B cell (primary cell): ENCODE measurements around the gene CMTR1. TPM values are rescaled to one million over a fixed set of nuclear protein-coding genes. Genes with fewer than 3 reads are reported as not detected.
"Not testable (repeated sequence)": the region's sequence is repeated elsewhere in the genome, so short reads cannot be mapped to it uniquely, and the experiment has no call there.

Source experiments
- ATAC-seq: fragments of 200-7000 bp; cut with Tn5 transposase; one replicate; pipeline ENCODE4 v1.10.0; 2021; ENCODE audit warnings: low read depth, mild to moderate bottlenecking, moderate number of reproducible peaks, moderate library complexity
- CTCF ChIA-PET: fragments of 350-600 bp; sonication (Branson Sonifier 250); formaldehyde crosslinking; loops from one replicate; lab custom pipeline; 2021; ENCODE audit warnings: antibody characterized with exemption, inconsistent platforms; lab: Charles Lee
- POLR2A ChIA-PET: fragments of 350-600 bp; sonication (Branson Sonifier 250); formaldehyde crosslinking; loops from one replicate; lab custom pipeline; 2021; ENCODE audit warnings: antibody characterized with exemption; lab: Charles Lee
- DNase-seq: peaks from one replicate; pipeline ENCODE4 v3.0.0; 2013
- H2AFZ ChIP-seq: 2 replicates; pipeline ENCODE4 v1.6.1; 2012; ENCODE audit warnings: mild to moderate bottlenecking, low read depth, low read length; ENCODE audit not compliant: insufficient read depth, poor library complexity, severe bottlenecking
- H3K27ac ChIP-seq, 2 donors: 1 replicate in 1 of 2; 2 replicates in 1 of 2; pipeline ENCODE4 v1.5.1; 2012 to 2013; ENCODE audit warnings: low read length in 2 of 2, mild to moderate bottlenecking in 2 of 2, moderate library complexity in 1 of 2
- H3K27me3 ChIP-seq, 4 experiments: fragments of 200-600 bp in 1 of 4; sonication (generic) in 1 of 4; replicated peaks in 1 of 4; 1 replicate in 2 of 4; 2 replicates in 2 of 4; pipeline versions ENCODE4 v1.6.1 to v1.7.0; 2013 to 2016; ENCODE audit warnings: low read length in 3 of 4, mild to moderate bottlenecking in 2 of 4, mixed read lengths in 1 of 4, moderate library complexity in 1 of 4; ENCODE audit not compliant: insufficient read depth in 4 of 4, control insufficient read depth in 3 of 4; ENCODE audit errors: control extremely low read depth in 1 of 4
- H3K36me3 ChIP-seq, 2 experiments: replicated peaks in 1 of 2; 1 replicate in 1 of 2; 2 replicates in 1 of 2; pipeline versions ENCODE4 v1.6.1 to v1.7.1; 2013; ENCODE audit warnings: low read length in 1 of 2; ENCODE audit not compliant: insufficient read depth in 2 of 2, control insufficient read depth in 1 of 2; ENCODE audit errors: control extremely low read depth in 1 of 2, extremely low read depth in 1 of 2
- H3K4me1 ChIP-seq, 2 donors: fragments of 200-600 bp in 1 of 2; sonication (generic) in 1 of 2; 1 replicate in 1 of 2; 2 replicates in 1 of 2; pipeline versions ENCODE4 v1.5.1 to v1.6.1; 2013 to 2017; ENCODE audit warnings: low read length in 2 of 2; ENCODE audit not compliant: control insufficient read depth in 2 of 2, insufficient read depth in 2 of 2
- H3K4me2 ChIP-seq: replicated peaks from 2 replicates; pipeline ENCODE3; 2012; ENCODE audit warnings: mild to moderate bottlenecking, low read depth, low read length; ENCODE audit not compliant: poor library complexity, severe bottlenecking
- H3K4me3 ChIP-seq, 5 experiments: fragments of 200-600 bp in 1 of 5; sonication (generic) in 1 of 5; 1 replicate in 3 of 5; 2 replicates in 2 of 5; pipeline versions ENCODE4 v1.5.1 to v1.7.0; 2011 to 2016; ENCODE audit warnings: low read length in 4 of 5, mild to moderate bottlenecking in 4 of 5, low read depth in 2 of 5, control low read depth in 1 of 5, moderate library complexity in 1 of 5; ENCODE audit not compliant: insufficient read depth in 1 of 5; ENCODE audit errors: control extremely low read depth in 1 of 5, extremely low read depth in 1 of 5
- H3K79me2 ChIP-seq: fragments of 200-600 bp; sonication (generic); one replicate; pipeline ENCODE4 v1.6.0; 2016; ENCODE audit warnings: low read length; ENCODE audit not compliant: control insufficient read depth, insufficient read depth
- H3K9ac ChIP-seq: fragments of 200-600 bp; sonication (generic); 2 replicates; pipeline ENCODE4 v1.6.1; 2017; ENCODE audit warnings: mild to moderate bottlenecking, low read length, moderate library complexity
- H3K9me3 ChIP-seq, 3 donors: one replicate each; pipeline versions ENCODE4 v1.6.1 to v1.7.1; 2013; ENCODE audit warnings: low read length in 2 of 3; ENCODE audit not compliant: control insufficient read depth in 2 of 3, insufficient read depth in 1 of 3; ENCODE audit errors: control extremely low read depth in 1 of 3
- H4K20me1 ChIP-seq: 2 replicates; pipeline ENCODE4 v1.6.0; 2012; ENCODE audit warnings: mild to moderate bottlenecking, low read length; ENCODE audit not compliant: insufficient read depth, control insufficient read depth, poor library complexity, severe bottlenecking
- H3K27ac Mint-ChIP-seq: one replicate; pipeline ENCODE4 v1.8.0; 2021; ENCODE audit warnings: mixed read lengths
- H3K27me3 Mint-ChIP-seq: one replicate; pipeline ENCODE4 v1.8.0; 2021; ENCODE audit warnings: mixed read lengths
- H3K4me1 Mint-ChIP-seq: one replicate; pipeline ENCODE4 v1.8.0; 2021; ENCODE audit warnings: mixed read lengths
- H3K4me3 Mint-ChIP-seq: one replicate; pipeline ENCODE4 v1.8.0; 2021; ENCODE audit warnings: mixed read lengths
- H3K9me3 Mint-ChIP-seq: one replicate; pipeline ENCODE4 v1.8.0; 2022; ENCODE audit warnings: mixed read lengths; ENCODE audit not compliant: insufficient read depth
- CTCF ChIP-seq: fragments of 200-600 bp; IDR thresholded peaks from one replicate; pipeline ENCODE4 v1.8.0; 2022; ENCODE audit warnings: antibody characterized with exemption, mild to moderate bottlenecking
- EZH2 ChIP-seq: IDR thresholded peaks from 2 replicates; pipeline ENCODE4 v1.6.1; 2012; ENCODE audit warnings: borderline replicate concordance, low read depth, mild to moderate bottlenecking, moderate library complexity, low read length; ENCODE audit not compliant: insufficient read depth, poor library complexity, severe bottlenecking
- WGBS: methylation state at CpG from one replicate; pipeline ENCODE4 v1.1.5; 2013; ENCODE audit warnings: missing lambda C conversion rate; ENCODE audit not compliant: insufficient coverage; 5-methylcytosine and 5-hydroxymethylcytosine counted together
- intact Hi-C: fragments of 100-400 bp; cut with micrococcal nuclease; formaldehyde crosslinking; loops from one replicate; pipeline ENCODE4 v1.10.0; 2022
- polyA plus RNA-seq: library from polyadenylated mRNA; depleted of rRNA; stranded (reverse); fragments of >200 nt; gene quantifications from 2 replicates; pipeline ENCODE4 v1.2.3, GENCODE V29; 2012
- total RNA-seq, 2 donors: library from RNA; stranded (reverse); fragments of 120-200 nt in 1 of 2; gene quantifications; 1 replicate in 1 of 2; 2 replicates in 1 of 2; pipeline versions ENCODE4 v1.2.3 to v1.2.4, GENCODE V29; 2013 to 2022

Gene CMTR1
- total and polyA plus RNA-seq, 2 donors (not counting 1 experiment from before 2014, with no cell fraction given), result 46.0 to 82.9 TPM

GRCh38 chr6:37399795-37400490 lies 33.1 kb upstream of the CMTR1 start:
- DNase-seq (no peak), ATAC-seq (no peak)
- no peaks in the 10 kb centered on the region for H3K79me2 ChIP-seq
- H2AFZ ChIP-seq, result no peak overlapping the region
- no peak overlapping the region for H3K27ac Mint-ChIP-seq
- no peak overlapping the region for H3K9ac ChIP-seq
- H3K4me3 Mint-ChIP-seq, result no peak overlapping the region
- no peak overlapping the region for H3K4me3 ChIP-seq
- no peaks in the 10 kb centered on the region for H3K4me1 ChIP-seq
- POLR2A ChIA-PET, result no interaction called here
- no peaks in the 10 kb centered on the region for H3K9me3 Mint-ChIP-seq
- peaks cover 0 to 2% (median 0%) of the 10 kb centered on the region in 3 donors for H3K9me3 ChIP-seq
- H3K36me3 ChIP-seq, result no peaks in the 10 kb centered on the region
- H3K27me3 Mint-ChIP-seq, result no peaks in the 10 kb centered on the region
- intact Hi-C loops, result no loop called here
- no peaks in the 10 kb centered on the region for H4K20me1 ChIP-seq
- H3K4me1 Mint-ChIP-seq, result no peaks in the 10 kb centered on the region
- WGBS, result 50% methylated on average over 2 of the region's 4 CpGs
- no peak overlapping the region for H3K4me2 ChIP-seq
- no peak overlapping the region for H3K27ac ChIP-seq
- CTCF ChIA-PET, result interaction anchor here (0.9 kb wide), 1 partner anchor 74 kb away, joined by 4 read pairs; no protein-coding TSS in a partner anchor
- TF ChIP-seq EZH2 (no peak), CTCF (no peak)
- H3K27me3 ChIP-seq, result no peaks in the 10 kb centered on the region

- H3K4me1 ChIP-seq, H3K4me2 ChIP-seq, H3K9me3 Mint-ChIP-seq, H3K27me3 ChIP-seq, H2AFZ ChIP-seq, H3K27me3 Mint-ChIP-seq, H3K4me1 Mint-ChIP-seq, H3K27ac Mint-ChIP-seq, H3K4me3 ChIP-seq, CTCF ChIA-PET, intact Hi-C loops, ATAC-seq, H4K20me1 ChIP-seq, H3K9me3 ChIP-seq, H3K9ac ChIP-seq, H3K79me2 ChIP-seq, DNase-seq, POLR2A ChIA-PET, H3K27ac ChIP-seq, H3K4me3 Mint-ChIP-seq, H3K36me3 ChIP-seq: not testable (repeated sequence)
Measured at GRCh38 chr6:37401658-37402057, 31.4 kb upstream of the CMTR1 start.
